CD4-positive, alpha-beta T cell treated with Interleukin-6 at 100 ng/mL for 8 hours (primary cell): ENCODE results near the gene RHO.
"Not testable (repeated sequence)": the region's sequence is repeated elsewhere in the genome, so short reads cannot be mapped to it uniquely, and the experiment has no call there.

Experiments used
- DNase-seq: peaks from one replicate; pipeline ENCODE4 v3.0.0-alpha.2; 2020; ENCODE audit warnings: mixed read lengths, low spot score

RHO gene

GRCh38 chr3:129499604-129500333, 28.7 kb upstream of the RHO start:
- not testable (repeated sequence) for DNase-seq

GRCh38 chr3:129500334-129500658, 28.1 kb upstream of the RHO start:
- no peak for DNase-seq

GRCh38 chr3:129501630-129502029, 26.8 kb upstream of the RHO start:
- no peak for DNase-seq

- DNase-seq, result no peak
Observed at GRCh38 chr3:129502641-129503408, 25.6 kb upstream of the RHO start.

GRCh38 chr3:129503471-129504291, 24.8 kb upstream of the RHO start:
- DNase-seq, result no peak

GRCh38 chr3:129504471-129505100, 23.9 kb upstream of the RHO start:
- no peak for DNase-seq

GRCh38 chr3:129505341-129505740, 23.1 kb upstream of the RHO start:
- no peak for DNase-seq

- no peak for DNase-seq
Observed at GRCh38 chr3:129506231-129506742, 22.2 kb upstream of the RHO start.

GRCh38 chr3:129507181-129507831, 21.1 kb upstream of the RHO start:
- DNase-seq, result no peak

- DNase-seq, result no peak
Observed at GRCh38 chr3:129512595-129512994, 15.8 kb upstream of the RHO start.

- no peak for DNase-seq
Observed at GRCh38 chr3:129513705-129514104, 14.7 kb upstream of the RHO start.

- DNase-seq, result no peak
Observed at GRCh38 chr3:129514110-129514509, 14.3 kb upstream of the RHO start.

- DNase-seq, result no peak
Observed at GRCh38 chr3:129514563-129514962, 13.9 kb upstream of the RHO start.

- not testable (repeated sequence) for DNase-seq
Observed at GRCh38 chr3:129515108-129515820, 13.2 kb upstream of the RHO start.

- not testable (repeated sequence) for DNase-seq
Observed at GRCh38 chr3:129515821-129516432, 12.5 kb upstream of the RHO start.

GRCh38 chr3:129517516-129517915, 10.9 kb upstream of the RHO start:
- DNase-seq, result no peak

- DNase-seq, result no peak
Observed at GRCh38 chr3:129518038-129518561, 10.3 kb upstream of the RHO start.

GRCh38 chr3:129518581-129518980, 9.9 kb upstream of the RHO start:
- no peak for DNase-seq

- no peak for DNase-seq
Observed at GRCh38 chr3:129519449-129519848, 9.0 kb upstream of the RHO start.
